Liver (tissue), 9 donors: ENCODE data around the gene OXGR1. TPM values are rescaled to one million over a fixed set of nuclear protein-coding genes. Genes with fewer than 3 reads are reported as not detected.

Source experiments
- DNase-seq: peaks from one replicate; pipeline ENCODE4 v3.0.0-alpha.2; 2017; ENCODE audit warnings: low spot score
- H3K27ac ChIP-seq, 2 donors: one replicate each; pipeline ENCODE4 v1.7.0; 2013; ENCODE audit warnings: inconsistent platforms in 2 of 2, low read length in 2 of 2, control low read depth in 1 of 2, low read depth in 1 of 2, mild to moderate bottlenecking in 1 of 2
- H3K27me3 ChIP-seq, 4 donors: one replicate each; pipeline versions ENCODE4 v1.6.1 to v1.7.0; 2013; ENCODE audit warnings: low read length in 3 of 4, inconsistent platforms in 1 of 4, mild to moderate bottlenecking in 1 of 4, moderate library complexity in 1 of 4; ENCODE audit not compliant: control insufficient read depth in 4 of 4, insufficient read depth in 4 of 4
- H3K36me3 ChIP-seq, 4 donors: one replicate each; pipeline versions ENCODE4 v1.6.1 to v1.7.0; 2013; ENCODE audit warnings: low read length in 3 of 4, mild to moderate bottlenecking in 3 of 4, low read depth in 1 of 4, moderate library complexity in 1 of 4; ENCODE audit not compliant: control insufficient read depth in 4 of 4, insufficient read depth in 3 of 4
- H3K4me1 ChIP-seq, 4 donors: one replicate each; pipeline versions ENCODE4 v1.6.1 to v1.7.0; 2013; ENCODE audit warnings: low read length in 3 of 4, mild to moderate bottlenecking in 3 of 4, moderate library complexity in 1 of 4; ENCODE audit not compliant: control insufficient read depth in 4 of 4, insufficient read depth in 4 of 4
- H3K4me3 ChIP-seq, 3 donors: one replicate each; pipeline versions ENCODE4 v1.6.1 to v1.7.0; 2013; ENCODE audit warnings: low read length in 3 of 3, control low read depth in 1 of 3, low read depth in 1 of 3, mild to moderate bottlenecking in 1 of 3
- H3K9ac ChIP-seq, 2 donors: one replicate each; pipeline ENCODE4 v1.7.0; 2013; ENCODE audit warnings: low read length in 2 of 2, mild to moderate bottlenecking in 2 of 2, moderate library complexity in 2 of 2, control low read depth in 1 of 2, low read depth in 1 of 2
- H3K9me3 ChIP-seq, 4 donors: one replicate each; pipeline versions ENCODE4 v1.6.1 to v1.7.0; 2013; ENCODE audit warnings: low read length in 3 of 4; ENCODE audit not compliant: control insufficient read depth in 4 of 4
- EGR1 ChIP-seq, 2 donors: IDR thresholded peaks; 2 replicates each; pipeline ENCODE4 v1.6.1; 2016 to 2018; ENCODE audit warnings: antibody characterized with exemption in 2 of 2, low read depth in 2 of 2
- FOXA1 ChIP-seq: IDR thresholded peaks from 2 replicates; pipeline ENCODE4 v1.6.1; 2016; ENCODE audit warnings: antibody characterized with exemption
- FOXA2 ChIP-seq: IDR thresholded peaks from 2 replicates; pipeline ENCODE4 v1.6.1; 2016; ENCODE audit warnings: antibody characterized with exemption
- GABPA ChIP-seq, 2 donors: IDR thresholded peaks in 1 of 2; conservative IDR thresholded peaks in 1 of 2; 2 replicates each; pipeline ENCODE4 v1.6.1; 2016; ENCODE audit warnings: antibody characterized with exemption in 2 of 2, mild to moderate bottlenecking in 1 of 2, moderate library complexity in 1 of 2
- HNF4A ChIP-seq, 2 donors: conservative IDR thresholded peaks; 2 replicates each; pipeline ENCODE4 v1.6.1; 2016; ENCODE audit warnings: antibody characterized with exemption in 2 of 2, mild to moderate bottlenecking in 2 of 2
- JUND ChIP-seq, 2 donors: IDR thresholded peaks; 2 replicates each; pipeline ENCODE4 v1.6.1; 2016; ENCODE audit warnings: antibody characterized with exemption in 2 of 2
- RAD21 ChIP-seq, 2 donors: IDR thresholded peaks; 2 replicates each; pipeline ENCODE4 v1.6.1; 2016; ENCODE audit warnings: antibody characterized with exemption in 2 of 2, mild to moderate bottlenecking in 2 of 2
- RXRA ChIP-seq, 2 donors: IDR thresholded peaks; 2 replicates each; pipeline ENCODE4 v1.6.1; 2017 to 2018; ENCODE audit warnings: antibody characterized with exemption in 2 of 2, mild to moderate bottlenecking in 1 of 2
- TAF1 ChIP-seq: conservative IDR thresholded peaks from 2 replicates; pipeline ENCODE4 v1.6.1; 2016; ENCODE audit warnings: antibody characterized with exemption, mild to moderate bottlenecking
- YY1 ChIP-seq: IDR thresholded peaks from 2 replicates; pipeline ENCODE4 v1.6.1; 2016; ENCODE audit warnings: antibody characterized with exemption, mild to moderate bottlenecking
- WGBS: extraction: QIAGEN DNeasy Blood & Tissue Kit; methylation state at CpG from one replicate; pipeline ENCODE4 v1.1.7; 2013; 5-methylcytosine and 5-hydroxymethylcytosine counted together
- polyA plus RNA-seq, 2 donors: library from polyadenylated mRNA; stranded (reverse) in 1 of 2; unstranded in 1 of 2; fragments of 200-250 nt in 1 of 2; fragments of >200 nt in 1 of 2; fragmentation: Nextera tagmentation in 1 of 2; extraction: Ambion mirVana in 1 of 2; gene quantifications; one replicate each; pipeline versions ENCODE4 v1.2.1 to v1.2.3, GENCODE V29; 2013 to 2015
- total RNA-seq, 2 donors: library from RNA; depleted of rRNA; stranded (reverse); fragments of >200 nt; gene quantifications; one replicate each; pipeline ENCODE4 v1.2.3, GENCODE V29; 2014
- TF ChIP-seq, protein P1 (sequence below): IDR thresholded peaks from 2 replicates; pipeline ENCODE4 v1.6.1; 2016; ENCODE audit warnings: antibody characterized with exemption, mild to moderate bottlenecking
- TF ChIP-seq, protein P2 (sequence below): IDR thresholded peaks from 2 replicates; pipeline ENCODE4 v1.6.1; 2016; ENCODE audit warnings: antibody characterized with exemption
- TF ChIP-seq, protein P3 (sequence below): IDR thresholded peaks from 2 replicates; pipeline ENCODE4 v1.6.1; 2016; ENCODE audit warnings: antibody characterized with exemption
- TF ChIP-seq, protein P4 (sequence below): fragments of 150-350 bp; IDR thresholded peaks from 2 replicates; pipeline ENCODE4 v1.5.1; 2017; ENCODE audit warnings: improper control_type of control experiment, low read depth, low read length; ENCODE audit not compliant: missing input control
- TF ChIP-seq, protein P5 (sequence below): IDR thresholded peaks from 2 replicates; pipeline ENCODE4 v1.6.1; 2016; ENCODE audit warnings: antibody characterized with exemption
- donor health status: healthy.
- donor health status: healthy.
- donor health status: healthy.
- donor health status: healthy.
- donor health status: healthy.

OXGR1 gene
- total and polyA plus RNA-seq, 4 donors = not detected

DNA sequence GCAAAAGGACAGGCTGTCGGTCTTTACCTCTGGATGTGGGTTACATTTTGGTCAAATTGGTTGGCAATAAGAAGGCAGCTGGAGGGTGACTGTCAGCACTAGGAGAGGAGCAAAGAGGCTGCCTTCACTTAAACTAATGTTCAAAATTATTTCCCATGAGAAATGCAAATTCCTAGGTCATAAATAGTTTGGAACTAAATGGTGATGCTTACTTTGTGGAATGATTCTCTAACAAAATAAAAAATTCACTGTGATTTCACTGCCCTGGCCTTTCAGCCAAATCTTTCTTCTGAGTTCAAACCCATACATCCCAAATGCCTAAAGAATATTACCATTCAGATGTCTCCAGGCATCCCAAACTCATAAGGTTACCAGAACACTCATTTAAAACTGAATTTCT lies 25.0 kb upstream of the OXGR1 start:
- no peak for DNase-seq
- no peaks in the 10 kb centered on the region for H3K9me3 ChIP-seq
- TF ChIP-seq, protein P1, sequence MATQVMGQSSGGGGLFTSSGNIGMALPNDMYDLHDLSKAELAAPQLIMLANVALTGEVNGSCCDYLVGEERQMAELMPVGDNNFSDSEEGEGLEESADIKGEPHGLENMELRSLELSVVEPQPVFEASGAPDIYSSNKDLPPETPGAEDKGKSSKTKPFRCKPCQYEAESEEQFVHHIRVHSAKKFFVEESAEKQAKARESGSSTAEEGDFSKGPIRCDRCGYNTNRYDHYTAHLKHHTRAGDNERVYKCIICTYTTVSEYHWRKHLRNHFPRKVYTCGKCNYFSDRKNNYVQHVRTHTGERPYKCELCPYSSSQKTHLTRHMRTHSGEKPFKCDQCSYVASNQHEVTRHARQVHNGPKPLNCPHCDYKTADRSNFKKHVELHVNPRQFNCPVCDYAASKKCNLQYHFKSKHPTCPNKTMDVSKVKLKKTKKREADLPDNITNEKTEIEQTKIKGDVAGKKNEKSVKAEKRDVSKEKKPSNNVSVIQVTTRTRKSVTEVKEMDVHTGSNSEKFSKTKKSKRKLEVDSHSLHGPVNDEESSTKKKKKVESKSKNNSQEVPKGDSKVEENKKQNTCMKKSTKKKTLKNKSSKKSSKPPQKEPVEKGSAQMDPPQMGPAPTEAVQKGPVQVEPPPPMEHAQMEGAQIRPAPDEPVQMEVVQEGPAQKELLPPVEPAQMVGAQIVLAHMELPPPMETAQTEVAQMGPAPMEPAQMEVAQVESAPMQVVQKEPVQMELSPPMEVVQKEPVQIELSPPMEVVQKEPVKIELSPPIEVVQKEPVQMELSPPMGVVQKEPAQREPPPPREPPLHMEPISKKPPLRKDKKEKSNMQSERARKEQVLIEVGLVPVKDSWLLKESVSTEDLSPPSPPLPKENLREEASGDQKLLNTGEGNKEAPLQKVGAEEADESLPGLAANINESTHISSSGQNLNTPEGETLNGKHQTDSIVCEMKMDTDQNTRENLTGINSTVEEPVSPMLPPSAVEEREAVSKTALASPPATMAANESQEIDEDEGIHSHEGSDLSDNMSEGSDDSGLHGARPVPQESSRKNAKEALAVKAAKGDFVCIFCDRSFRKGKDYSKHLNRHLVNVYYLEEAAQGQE = no peak
- TF ChIP-seq RAD21 (IDR thresholded peaks at IDR 0.05) = no peak
- no peak for TF ChIP-seq RXRA (IDR thresholded peaks at IDR 0.05)
- no peak for TF ChIP-seq YY1
- no peak for TF ChIP-seq TAF1
- TF ChIP-seq, protein P2, sequence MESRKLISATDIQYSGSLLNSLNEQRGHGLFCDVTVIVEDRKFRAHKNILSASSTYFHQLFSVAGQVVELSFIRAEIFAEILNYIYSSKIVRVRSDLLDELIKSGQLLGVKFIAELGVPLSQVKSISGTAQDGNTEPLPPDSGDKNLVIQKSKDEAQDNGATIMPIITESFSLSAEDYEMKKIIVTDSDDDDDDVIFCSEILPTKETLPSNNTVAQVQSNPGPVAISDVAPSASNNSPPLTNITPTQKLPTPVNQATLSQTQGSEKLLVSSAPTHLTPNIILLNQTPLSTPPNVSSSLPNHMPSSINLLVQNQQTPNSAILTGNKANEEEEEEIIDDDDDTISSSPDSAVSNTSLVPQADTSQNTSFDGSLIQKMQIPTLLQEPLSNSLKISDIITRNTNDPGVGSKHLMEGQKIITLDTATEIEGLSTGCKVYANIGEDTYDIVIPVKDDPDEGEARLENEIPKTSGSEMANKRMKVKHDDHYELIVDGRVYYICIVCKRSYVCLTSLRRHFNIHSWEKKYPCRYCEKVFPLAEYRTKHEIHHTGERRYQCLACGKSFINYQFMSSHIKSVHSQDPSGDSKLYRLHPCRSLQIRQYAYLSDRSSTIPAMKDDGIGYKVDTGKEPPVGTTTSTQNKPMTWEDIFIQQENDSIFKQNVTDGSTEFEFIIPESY = no peak
- no peak for TF ChIP-seq EGR1 (IDR thresholded peaks at IDR 0.05; ENCODE audit: low read depth in 2 of 2)
- TF ChIP-seq HNF4A (conservative IDR thresholded peaks at IDR 0.05) = no peak
- TF ChIP-seq FOXA2 = no peak
- TF ChIP-seq GABPA (IDR thresholded peaks at IDR 0.05 in 1 of 2, conservative IDR thresholded peaks at IDR 0.05 in 1 of 2) = no peak
- TF ChIP-seq FOXA1 = no peak
- TF ChIP-seq, protein P3, sequence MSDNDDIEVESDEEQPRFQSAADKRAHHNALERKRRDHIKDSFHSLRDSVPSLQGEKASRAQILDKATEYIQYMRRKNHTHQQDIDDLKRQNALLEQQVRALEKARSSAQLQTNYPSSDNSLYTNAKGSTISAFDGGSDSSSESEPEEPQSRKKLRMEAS = no peak
- no peak for TF ChIP-seq JUND (IDR thresholded peaks at IDR 0.05)
- TF ChIP-seq, protein P4, sequence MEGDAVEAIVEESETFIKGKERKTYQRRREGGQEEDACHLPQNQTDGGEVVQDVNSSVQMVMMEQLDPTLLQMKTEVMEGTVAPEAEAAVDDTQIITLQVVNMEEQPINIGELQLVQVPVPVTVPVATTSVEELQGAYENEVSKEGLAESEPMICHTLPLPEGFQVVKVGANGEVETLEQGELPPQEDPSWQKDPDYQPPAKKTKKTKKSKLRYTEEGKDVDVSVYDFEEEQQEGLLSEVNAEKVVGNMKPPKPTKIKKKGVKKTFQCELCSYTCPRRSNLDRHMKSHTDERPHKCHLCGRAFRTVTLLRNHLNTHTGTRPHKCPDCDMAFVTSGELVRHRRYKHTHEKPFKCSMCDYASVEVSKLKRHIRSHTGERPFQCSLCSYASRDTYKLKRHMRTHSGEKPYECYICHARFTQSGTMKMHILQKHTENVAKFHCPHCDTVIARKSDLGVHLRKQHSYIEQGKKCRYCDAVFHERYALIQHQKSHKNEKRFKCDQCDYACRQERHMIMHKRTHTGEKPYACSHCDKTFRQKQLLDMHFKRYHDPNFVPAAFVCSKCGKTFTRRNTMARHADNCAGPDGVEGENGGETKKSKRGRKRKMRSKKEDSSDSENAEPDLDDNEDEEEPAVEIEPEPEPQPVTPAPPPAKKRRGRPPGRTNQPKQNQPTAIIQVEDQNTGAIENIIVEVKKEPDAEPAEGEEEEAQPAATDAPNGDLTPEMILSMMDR = no peak
- TF ChIP-seq, protein P5, sequence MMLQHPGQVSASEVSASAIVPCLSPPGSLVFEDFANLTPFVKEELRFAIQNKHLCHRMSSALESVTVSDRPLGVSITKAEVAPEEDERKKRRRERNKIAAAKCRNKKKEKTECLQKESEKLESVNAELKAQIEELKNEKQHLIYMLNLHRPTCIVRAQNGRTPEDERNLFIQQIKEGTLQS = no peak
- no peak overlapping the region for H3K9ac ChIP-seq
- H3K36me3 ChIP-seq = no peaks in the 10 kb centered on the region
- H3K27me3 ChIP-seq = peaks cover 0 to 11% (median 0%) of the 10 kb centered on the region in 4 donors
- WGBS = 48% methylated on average over 1 of the region's 1 CpG
- H3K4me3 ChIP-seq = no peak overlapping the region
- peaks cover 0 to 3% (median 0%) of the 10 kb centered on the region in 4 donors for H3K4me1 ChIP-seq
- no peak overlapping the region for H3K27ac ChIP-seq
